GM20000 (cell line): ENCODE data around the gene TBC1D22B.

Experiments used
- DNase-seq: peaks from one replicate; pipeline ENCODE4 v3.0.0; 2012; ENCODE audit warnings: low spot score
- CTCF ChIP-seq: IDR thresholded peaks from 2 replicates; pipeline ENCODE4 v1.5.1; 2012; ENCODE audit warnings: mild to moderate bottlenecking, control low read depth; ENCODE audit errors: extremely low read depth, missing control alignments

The TBC1D22B gene

GRCh38 chr6:37319156-37319555, 61.6 kb downstream of the TBC1D22B start:
- no peak for TF ChIP-seq CTCF
- no peak for DNase-seq

GRCh38 chr6:37319856-37320480, 62.4 kb downstream of the TBC1D22B start:
- no peak for TF ChIP-seq CTCF
- DNase-seq, result no peak

- no peak for TF ChIP-seq CTCF
- DNase-seq, result no peak
These were observed 63.1 kb downstream of the TBC1D22B start for GRCh38 chr6:37320646-37321045.

GRCh38 chr6:37321101-37321500, 63.5 kb downstream of the TBC1D22B start:
- DNase-seq, result no peak
- TF ChIP-seq CTCF, result no peak

GRCh38 chr6:37321516-37322415, 64.2 kb downstream of the TBC1D22B start:
- DNase-seq, result no peak
- TF ChIP-seq CTCF, result no peak

- DNase-seq, result no peak
- TF ChIP-seq CTCF, result no peak
These were observed 66.0 kb downstream of the TBC1D22B start for GRCh38 chr6:37323580-37323979.
